ENCODE data around the gene CANT1.
"Not testable (repeated sequence)": the region's sequence is repeated elsewhere in the genome, so short reads cannot be mapped to it uniquely, and the experiment has no call there.

CANT1 gene

DNA sequence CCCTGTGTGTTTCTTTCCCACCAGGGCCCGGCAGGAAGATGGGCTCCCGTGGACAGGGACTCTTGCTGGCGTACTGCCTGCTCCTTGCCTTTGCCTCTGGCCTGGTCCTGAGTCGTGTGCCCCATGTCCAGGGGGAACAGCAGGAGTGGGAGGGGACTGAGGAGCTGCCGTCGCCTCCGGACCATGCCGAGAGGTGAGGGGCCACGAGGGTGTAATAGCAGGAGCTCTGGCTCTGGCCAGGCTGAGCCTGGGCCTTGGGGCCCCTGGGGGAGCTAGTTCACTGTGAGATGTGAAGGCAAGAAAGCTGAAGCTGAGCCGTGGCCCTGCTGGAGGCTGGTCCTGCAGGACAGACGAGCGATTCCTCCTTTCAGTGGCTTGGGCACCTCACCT, 34.4 kb upstream of the CANT1 start:
- in situ Hi-C loops (cut with HindIII; ENCODE audit: low sequenced_read_pairs): no loop called here

DNA sequence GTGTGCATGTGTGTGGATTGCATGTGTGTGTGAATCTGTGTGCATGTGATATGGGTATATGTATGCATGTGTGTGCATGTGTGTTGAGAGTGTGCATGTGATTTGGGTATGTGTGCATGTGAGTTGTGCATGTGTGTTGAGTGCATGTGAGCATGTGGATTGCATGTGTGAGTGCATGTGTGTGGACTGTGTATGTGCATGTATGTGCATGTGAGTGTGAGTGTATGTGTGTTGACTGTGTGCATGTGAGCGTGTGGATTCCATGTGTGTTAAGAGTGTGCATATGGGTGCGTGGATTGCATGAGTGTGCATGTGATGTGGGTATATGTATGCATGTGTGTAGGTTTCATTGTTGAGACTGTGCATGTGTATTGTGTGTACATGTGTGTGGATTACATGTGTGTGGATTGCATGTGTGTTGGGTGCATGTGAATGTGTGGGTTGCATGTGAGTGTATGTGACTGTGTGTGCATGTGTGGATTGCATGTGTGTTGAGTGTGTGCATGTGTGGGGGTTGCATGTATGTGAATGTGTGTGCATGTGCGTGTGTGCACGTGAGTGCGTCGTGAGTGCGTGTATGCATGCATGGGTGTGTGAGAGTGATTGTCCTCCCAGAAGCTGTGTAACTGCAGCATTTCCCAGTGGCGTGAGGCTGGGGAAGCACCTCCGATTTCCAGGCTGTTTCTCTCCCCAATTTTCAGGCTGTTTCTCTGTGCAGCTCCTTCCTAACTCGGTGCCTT, 33.8 kb upstream of the CANT1 start:
- in situ Hi-C loops (cut with HindIII; ENCODE audit: low sequenced_read_pairs): no loop called here

DNA sequence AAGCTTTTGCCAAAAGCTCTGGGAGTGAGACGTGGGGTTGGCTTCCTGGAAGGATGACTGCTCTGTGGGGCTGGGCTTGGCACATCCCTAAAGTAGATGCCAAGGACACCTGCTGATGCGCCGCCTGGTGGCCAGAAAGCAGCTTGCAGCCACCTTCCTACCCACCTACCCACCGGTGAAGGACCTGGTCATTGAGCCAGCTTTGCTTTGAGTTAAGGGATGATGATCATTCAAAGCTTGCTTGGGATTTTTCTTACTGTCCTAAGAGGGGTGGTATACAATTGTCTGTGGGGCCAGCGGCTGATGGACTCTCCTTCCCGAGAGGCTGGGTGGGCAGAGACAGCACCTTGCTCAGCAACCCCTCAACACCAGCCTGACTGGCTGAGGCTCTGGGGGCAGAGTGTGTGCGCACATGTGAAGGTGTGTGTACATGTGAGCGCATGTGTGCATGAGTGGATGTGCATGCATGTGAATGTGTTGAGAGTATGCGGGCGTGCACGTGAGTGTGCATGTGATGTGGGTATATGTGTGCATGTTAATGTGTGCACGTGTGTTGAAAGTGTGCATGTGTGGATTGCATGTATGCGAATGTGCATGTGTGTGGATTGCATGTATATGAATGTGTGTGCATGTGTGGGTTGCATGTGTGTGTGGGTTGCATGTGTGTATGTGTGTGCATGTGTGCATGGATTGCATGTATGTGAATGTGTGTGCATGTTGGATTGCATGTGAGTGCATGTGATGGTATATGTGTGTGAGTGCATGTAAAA, 33.0 kb upstream of the CANT1 start:
- in situ Hi-C loops (cut with HindIII; ENCODE audit: low sequenced_read_pairs): no loop called here

DNA sequence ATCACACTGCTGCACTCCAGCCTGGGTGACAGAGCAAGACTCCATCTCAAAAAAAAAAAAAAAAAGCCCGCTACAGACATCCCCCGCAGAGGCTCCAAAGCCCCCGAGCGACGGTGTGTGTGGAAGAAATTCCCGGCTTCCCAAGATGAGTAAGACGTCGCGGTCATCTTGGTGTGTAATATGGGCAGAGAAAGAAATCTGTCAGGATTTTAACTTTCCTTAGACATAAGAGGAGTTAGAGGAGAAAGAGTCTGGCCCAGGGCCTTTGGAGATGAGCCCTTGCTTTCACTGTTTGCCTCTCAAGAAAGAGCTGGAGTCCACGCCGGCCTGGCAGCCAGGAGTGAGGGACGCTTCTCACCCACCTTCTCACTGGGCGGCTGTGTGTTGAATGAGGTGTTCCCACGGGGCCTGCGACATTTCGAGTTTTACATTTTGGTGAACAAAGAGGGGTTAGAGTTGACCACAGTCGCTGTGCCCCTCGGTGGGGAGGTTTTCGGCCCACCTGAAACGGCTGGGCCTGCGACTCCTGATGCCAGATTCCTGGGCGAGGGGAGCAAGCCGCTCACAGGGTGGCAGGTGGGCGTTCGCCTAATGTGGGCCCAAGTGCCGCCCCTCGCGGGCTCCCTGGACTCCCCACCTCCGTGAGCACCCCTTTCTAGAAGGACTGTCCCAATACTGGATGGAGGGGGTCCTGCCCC, 32.3 kb upstream of the CANT1 start:
- in situ Hi-C loops (cut with HindIII; ENCODE audit: low sequenced_read_pairs): no loop called here

DNA sequence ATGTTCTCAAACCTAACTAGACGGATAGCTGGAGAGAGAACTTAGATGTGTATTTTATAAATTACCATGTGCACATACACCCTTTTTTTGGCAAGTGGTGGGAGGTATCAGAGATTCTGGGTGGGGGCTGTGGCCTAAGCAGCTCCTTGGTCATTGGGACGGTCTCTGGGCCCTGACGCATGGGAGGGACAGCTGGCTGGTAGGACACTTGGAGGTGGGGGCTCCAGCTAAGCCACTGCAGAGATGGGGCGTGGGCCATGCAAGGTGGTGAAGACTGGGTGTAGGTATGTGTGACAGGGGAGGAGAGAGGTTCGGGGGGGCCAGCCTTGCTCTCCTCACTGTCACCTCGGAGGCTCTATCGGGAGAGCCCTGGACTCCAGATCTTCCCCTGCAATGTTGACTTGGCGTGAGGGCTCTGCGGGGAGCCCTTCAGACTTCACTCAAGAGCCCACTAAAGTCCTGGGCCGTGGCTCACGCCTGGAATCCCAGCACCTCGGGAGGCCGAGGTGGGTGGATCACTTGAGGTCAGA, 31.5 kb upstream of the CANT1 start:
- in situ Hi-C loops (cut with HindIII; ENCODE audit: low sequenced_read_pairs): no loop called here

DNA sequence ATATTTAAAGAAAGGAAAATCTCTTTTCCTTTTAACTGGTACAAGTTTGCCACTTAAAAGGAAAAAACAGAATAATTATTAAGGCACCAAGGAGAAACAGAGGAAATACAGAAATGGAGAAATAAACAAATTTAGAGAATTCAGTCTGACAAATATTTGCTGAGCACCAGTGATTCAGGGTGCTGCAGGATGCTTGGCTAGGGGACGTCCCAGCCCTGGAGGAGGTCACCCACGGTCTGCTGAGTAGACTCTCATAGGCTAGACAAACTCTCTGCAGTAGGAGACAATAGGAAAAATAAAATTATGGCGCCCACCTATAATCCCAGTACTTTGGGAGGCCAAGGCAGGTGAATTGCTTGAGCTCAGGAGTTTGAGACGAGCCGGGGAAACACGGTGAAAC, 30.3 kb upstream of the CANT1 start:
- in situ Hi-C loops (cut with HindIII; ENCODE audit: low sequenced_read_pairs): no loop called here

DNA sequence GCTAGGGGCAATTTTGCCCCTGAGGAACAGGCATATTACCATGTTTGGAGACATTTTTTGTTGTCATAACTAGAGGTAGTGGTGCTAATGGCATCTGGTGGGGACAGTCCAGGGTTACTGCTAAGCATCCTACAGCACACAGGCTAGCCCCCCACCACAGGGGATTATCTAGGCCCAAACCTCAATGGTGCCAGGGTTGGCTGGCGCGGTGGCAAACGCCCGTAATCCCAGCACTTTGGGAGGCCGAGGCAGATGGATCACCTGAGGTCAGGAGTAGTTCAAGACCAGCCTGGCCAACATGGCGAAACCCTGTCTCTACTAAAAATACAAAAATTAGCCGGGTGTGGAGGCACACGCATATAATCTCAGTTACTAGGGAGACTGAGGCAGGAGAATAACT, 29.6 kb upstream of the CANT1 start:
- in situ Hi-C loops (cut with HindIII; ENCODE audit: low sequenced_read_pairs): no loop called here

DNA sequence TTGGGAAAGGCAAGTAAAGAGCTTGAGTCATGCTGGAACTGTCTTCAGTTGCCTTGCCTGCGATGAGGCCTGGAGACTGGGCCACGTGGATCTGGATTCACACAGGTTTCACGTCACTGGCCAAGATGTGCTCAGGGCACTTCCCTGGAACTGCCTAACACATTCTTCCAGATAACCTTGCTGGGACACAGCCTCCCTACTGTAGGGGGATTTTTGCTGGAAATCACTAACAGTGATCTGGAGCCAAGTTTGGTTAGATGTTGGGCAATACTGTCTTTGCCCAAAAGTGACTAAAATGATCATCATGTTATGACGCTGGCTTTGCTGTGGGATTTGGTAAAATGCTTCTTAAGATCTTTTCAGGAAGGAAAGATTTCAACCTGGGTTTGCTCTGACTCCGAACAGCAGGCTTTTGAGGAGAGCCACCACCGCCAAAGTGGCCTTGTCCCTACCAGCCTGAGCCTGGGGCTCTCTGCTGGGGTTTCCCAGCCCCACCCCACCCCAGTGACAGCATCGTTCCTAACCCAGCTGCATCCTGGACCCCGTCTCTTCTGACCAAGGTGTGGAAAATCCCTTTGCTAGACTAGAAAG, 29.1 kb upstream of the CANT1 start:
- in situ Hi-C loops (cut with HindIII; ENCODE audit: low sequenced_read_pairs): no loop called here

DNA sequence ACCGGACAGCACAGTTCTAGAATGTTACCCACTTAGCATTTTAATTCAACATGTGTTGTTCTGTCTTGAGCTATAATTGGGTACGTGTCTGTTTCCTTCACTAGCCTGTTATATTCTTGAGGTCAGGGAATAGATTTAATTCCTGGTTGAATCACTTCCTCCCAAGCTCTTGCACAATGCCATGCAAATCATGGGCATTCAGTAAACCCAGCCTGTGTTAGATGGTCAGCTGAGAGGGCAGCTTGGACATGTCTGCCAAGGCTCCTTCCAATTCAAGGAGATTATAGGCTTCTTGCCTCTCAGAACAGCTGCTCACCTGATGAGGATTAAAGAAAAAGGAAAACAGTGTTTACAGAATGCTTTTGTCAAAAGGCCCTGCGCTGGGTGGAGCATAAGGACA, 27.0 kb upstream of the CANT1 start:
- in situ Hi-C loops (cut with HindIII; ENCODE audit: low sequenced_read_pairs): no loop called here

DNA sequence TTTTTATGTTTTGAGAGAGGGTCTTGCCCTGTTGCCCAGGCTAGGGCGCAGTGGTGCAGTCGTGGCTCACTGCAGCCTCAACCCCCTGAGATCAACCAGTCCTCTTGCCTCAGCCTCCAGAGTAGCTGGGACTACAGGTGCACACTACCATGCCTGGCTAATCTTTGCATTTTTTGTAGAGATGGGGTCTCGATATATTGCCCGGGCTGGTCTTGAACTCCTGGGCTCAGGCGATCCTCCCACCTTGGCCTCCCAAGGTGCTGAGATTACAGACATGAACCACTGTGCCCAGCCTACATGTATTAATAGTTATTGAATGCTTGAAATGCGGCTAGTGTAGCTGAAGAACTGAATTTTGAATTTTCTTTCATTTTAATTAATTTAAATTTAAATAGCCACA, 26.6 kb upstream of the CANT1 start:
- in situ Hi-C loops (cut with HindIII; ENCODE audit: low sequenced_read_pairs): no loop called here

DNA sequence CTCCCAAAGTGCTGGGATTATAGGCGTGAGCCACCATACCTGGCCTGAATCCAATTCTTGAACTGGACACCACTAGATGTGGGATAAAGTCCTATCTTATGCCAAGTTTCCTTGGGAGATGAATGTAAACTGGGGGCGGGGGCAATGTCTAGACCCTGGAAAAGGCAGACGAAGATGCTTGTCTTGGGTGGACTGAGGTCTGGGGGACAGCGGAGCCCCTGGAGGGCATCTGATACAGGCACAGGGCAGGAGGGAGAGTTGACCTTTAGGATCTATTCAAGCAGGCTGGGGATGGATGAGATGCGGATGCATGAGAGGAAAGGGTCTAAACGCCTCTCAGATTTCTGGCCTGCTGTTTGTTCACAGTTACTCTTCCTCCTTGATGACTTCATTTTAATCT, 26.1 kb upstream of the CANT1 start:
- in situ Hi-C loops (cut with HindIII; ENCODE audit: low sequenced_read_pairs): no loop called here

DNA sequence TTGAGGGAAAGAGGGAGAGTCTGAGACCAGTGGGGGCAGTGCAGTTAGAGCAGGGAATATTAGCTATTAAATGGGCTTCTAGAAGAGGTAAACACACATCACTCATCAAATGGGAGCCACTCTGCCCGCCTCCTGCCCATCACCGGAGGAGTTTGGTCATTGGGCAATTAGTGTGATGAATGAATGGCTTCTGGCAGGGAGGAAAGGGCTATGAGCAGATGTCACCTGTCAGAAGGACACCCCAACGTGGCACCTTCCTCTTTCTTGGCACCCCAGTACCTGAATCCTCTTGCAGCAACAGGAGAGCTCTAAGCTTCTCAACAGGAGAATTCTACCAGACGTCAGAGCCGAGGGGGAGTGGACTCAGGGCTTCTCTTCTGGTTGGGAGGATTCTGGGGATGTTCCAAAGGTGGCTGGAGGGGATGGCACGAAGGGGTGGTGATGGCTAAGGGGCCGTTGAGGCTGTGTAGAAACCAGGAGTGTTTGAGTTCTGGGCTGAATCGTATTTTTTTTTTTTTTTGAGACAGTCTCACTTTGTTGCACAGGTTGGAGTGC, 25.4 kb upstream of the CANT1 start:
- in situ Hi-C loops (cut with HindIII; ENCODE audit: low sequenced_read_pairs): no loop called here

DNA sequence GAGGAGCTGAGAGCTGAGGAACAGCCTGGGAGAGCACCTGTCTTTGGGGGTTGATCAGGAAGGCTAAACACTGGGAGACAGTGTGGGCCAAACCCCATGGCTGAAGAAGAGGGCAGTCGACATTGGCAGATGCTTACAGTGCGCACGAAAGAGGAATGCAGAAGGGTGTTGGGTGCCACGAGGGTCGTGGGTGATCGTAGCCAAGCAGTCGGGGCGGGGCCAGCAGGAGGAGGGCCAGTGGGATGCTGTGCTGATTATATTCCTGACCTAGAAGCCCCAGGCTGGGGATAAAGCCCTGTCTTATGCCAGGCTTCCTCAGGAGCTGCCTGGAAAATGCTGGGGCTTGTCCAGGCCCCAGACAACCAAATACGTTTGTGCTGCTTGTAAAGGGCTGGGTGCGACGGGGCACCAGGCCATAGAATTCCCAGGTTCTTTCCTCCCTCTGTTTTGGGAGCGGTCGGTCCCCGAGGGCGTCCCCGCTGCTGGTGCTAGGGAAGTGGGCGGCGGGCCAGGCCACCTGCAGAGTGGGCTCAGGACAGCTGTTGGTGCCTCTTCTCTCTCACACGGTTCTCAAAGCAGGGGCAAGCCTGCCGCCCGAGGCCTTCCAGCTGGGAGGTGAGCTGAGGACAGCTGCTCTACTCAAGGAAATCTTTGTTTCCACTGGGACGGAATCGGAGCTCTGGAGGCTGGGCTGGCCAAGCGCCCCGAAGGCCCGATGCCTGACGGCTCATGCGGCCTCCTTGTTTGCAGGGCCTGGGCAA, 24.4 kb upstream of the CANT1 start:
- in situ Hi-C loops (cut with HindIII; ENCODE audit: low sequenced_read_pairs): no loop called here

DNA sequence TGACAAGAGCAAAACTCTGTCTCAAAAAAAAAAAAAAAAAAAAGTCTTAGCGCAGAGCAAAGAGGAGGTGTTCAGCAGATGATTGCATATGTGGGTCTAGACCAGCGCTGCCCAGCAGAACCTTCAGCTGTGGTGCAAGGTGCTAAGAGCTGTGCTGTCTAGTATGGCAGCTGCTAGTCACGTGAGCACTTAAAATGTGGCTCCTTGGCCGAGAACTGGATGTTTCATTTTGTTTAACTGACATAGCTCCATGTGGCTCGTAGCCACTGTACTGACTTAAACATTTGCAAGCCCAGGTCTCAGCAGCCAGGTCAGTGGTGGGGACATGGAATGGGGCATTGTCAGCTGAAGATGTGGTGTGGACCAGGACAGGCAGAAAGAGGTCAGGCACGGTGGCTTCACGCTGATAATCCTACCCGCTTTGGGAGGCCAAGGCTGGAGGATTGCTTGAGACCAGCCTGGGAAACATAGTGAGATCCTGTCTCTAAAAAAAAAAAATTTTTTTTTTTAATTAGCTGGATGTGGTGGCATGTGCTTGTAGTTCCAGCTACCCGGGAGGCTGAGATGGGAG, 23.6 kb upstream of the CANT1 start:
- in situ Hi-C loops (cut with HindIII; ENCODE audit: low sequenced_read_pairs): no loop called here

DNA sequence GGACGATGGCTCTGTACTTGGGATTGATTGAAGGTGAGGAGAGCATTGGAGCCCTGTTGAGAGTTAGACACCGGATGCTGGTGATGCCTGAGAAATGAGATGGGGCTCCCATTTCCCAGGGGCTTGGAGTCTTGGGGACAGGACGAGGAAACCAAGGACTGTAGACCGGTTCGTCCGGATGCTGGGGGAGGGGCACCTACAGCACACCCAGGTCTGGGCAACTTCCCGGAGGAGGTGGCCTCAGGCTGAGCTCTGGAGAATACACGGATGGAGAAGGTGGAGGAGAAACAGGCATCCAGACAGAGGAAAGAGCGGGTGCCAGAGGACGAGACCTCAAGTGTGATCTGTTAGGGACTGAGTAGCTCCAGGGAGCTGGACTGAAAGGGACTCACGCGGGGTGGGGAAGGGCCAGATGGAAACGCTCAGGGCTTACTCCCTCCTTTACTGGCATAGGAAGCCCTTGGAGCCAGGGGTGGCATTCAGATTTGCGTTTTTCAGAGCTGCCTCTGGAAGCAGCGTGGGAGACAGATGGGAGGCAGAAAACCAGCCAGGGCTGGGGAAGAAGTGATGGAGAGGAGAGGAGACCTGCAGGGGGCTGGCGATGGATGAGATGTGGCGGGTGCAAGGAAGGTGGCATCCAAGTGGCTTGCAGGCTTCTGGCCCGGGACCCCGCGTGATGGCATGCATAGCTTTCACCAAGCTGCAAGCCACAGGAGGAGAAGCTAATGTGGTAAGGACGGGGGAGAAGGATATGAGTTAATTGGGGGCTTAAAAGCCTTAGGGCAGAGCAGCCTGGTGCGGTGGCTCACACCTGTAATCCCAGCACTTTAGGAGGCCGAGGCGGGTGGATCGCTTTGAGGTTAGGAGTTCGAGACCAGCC, 22.7 kb upstream of the CANT1 start:
- in situ Hi-C loops (cut with HindIII; ENCODE audit: low sequenced_read_pairs): no loop called here

DNA sequence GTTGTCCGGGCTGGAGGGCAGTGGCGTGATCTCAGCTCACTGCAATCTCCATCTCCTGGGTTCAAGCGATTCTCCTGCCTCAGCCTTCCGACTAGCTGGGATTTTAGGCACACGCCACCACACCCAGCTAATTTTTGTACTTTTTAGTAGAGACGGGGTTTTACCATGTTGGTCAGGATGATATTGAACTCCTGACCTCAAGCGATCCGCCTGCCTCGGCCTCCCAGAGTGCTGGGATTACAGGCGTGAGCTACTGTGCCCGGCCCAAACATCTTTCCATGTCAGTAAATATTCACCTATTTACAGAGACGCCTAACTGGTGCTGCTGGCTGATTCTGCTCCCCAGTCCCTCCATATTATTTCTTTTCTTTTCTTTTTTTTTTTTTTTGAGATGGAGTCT, 21.1 kb upstream of the CANT1 start:
- in situ Hi-C loops (cut with HindIII; ENCODE audit: low sequenced_read_pairs): not testable (repeated sequence)

DNA sequence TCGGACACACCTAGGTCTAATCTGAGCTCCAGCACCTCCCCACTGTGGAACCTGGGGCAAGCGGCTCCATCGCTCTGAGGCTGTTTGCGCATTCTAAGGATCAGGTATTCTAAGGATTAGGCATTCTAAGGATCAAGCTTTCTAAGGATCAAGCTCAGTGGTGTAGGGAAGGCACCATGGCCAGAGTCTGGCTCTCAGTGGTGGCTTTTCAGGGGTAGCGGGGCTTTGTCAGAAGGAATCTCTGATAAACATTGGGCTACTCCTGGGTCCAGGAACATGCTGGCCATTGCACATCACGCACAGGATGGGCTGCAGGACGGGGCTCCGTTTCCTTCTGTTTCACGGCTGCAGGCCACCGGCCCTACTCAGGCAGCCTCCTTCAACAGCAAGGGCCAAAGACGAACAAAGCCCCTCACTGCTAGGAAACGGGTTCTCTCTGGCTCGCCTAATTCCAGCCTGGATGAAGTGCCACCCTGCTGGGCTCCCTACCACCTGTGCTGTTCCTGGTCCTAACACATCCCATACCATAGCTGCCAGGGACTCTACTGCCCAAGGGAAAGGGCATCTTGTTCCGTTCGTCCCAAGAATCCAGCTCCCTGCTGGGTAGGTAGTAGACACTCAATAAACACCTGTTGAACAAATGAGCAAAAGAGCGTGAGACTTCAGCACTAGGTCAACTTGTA, 19.9 kb upstream of the CANT1 start:
- in situ Hi-C loops (cut with HindIII; ENCODE audit: low sequenced_read_pairs): loop anchor here (10.0 kb wide), 1 partner anchor 845 kb away; no protein-coding TSS in a partner anchor

Measured in endothelial cell of hepatic sinusoid (primary cell).